Adrenal gland (tissue), 12 donors: ENCODE measurements around the gene INHBA. TPM values are rescaled to one million over a fixed set of nuclear protein-coding genes. Genes with fewer than 3 reads are reported as not detected.

ENCODE experiments used
- DNase-seq, 7 donors: peaks; one replicate each; pipeline ENCODE4 v3.0.0-alpha.2; 2019 to 2020
- H3K27ac ChIP-seq, 5 donors: fragments of 200-600 bp; sonication (generic) in 4 of 5; 1 replicate in 3 of 5; 2 replicates in 2 of 5; pipeline versions ENCODE4 v1.5.1 to v1.8.0; 2016 to 2020; ENCODE audit warnings: mild to moderate bottlenecking in 1 of 5
- H3K27me3 ChIP-seq: fragments of 200-600 bp; 2 replicates; pipeline ENCODE4 v1.8.0; 2021
- H3K36me3 ChIP-seq, 2 donors: fragments of 200-600 bp; replicated peaks in 1 of 2; 1 replicate in 1 of 2; 2 replicates in 1 of 2; pipeline versions ENCODE4 v1.5.1 to v1.8.0; 2018 to 2022
- H3K4me1 ChIP-seq, 2 donors: fragments of 200-600 bp; replicated peaks in 1 of 2; 1 replicate in 1 of 2; 2 replicates in 1 of 2; pipeline versions ENCODE4 v1.5.1 to v1.8.0; 2018 to 2021
- H3K4me3 ChIP-seq, 4 donors: fragments of 200-600 bp; sonication (generic) in 3 of 4; one replicate each; pipeline ENCODE4 v1.5.1; 2016 to 2018
- H3K9me3 ChIP-seq, 3 donors: fragments of 200-600 bp; sonication (generic) in 1 of 3; replicated peaks in 1 of 3; 1 replicate in 2 of 3; 2 replicates in 1 of 3; pipeline versions ENCODE4 v1.5.1 to v1.8.0; 2016 to 2021
- CTCF ChIP-seq, 6 experiments: fragments of 450-650 bp in 4 of 6; fragments of 200-600 bp in 2 of 6; sonication (generic) in 1 of 6; IDR thresholded peaks; 1 replicate in 5 of 6; 2 replicates in 1 of 6; pipeline versions ENCODE4 v1.5.1 to v1.8.0; 2016 to 2021; ENCODE audit warnings: antibody characterized with exemption in 6 of 6, mild to moderate bottlenecking in 2 of 6, moderate library complexity in 1 of 6
- POLR2A ChIP-seq, 2 donors: fragments of 450-650 bp; IDR thresholded peaks; one replicate each; pipeline ENCODE4 v1.6.1; 2017; ENCODE audit warnings: antibody characterized with exemption in 2 of 2, mild to moderate bottlenecking in 2 of 2, moderate library complexity in 1 of 2
- WGBS, 4 donors: extraction: QIAGEN DNeasy Blood & Tissue Kit in 2 of 4; methylation state at CpG; one replicate each; pipeline versions ENCODE4 v1.1.5 to v1.1.7; 2013 to 2017; 5-methylcytosine and 5-hydroxymethylcytosine counted together
- intact Hi-C, 2 donors: fragments of 100-400 bp; cut with DNase I; formaldehyde crosslinking; loops; one replicate each; pipeline versions ENCODE4 v1.14.1 to v1.15.0; 2022 to 2023
- polyA plus RNA-seq, 3 donors: library from polyadenylated mRNA; stranded (reverse); fragments of 200-250 nt in 2 of 3; fragments of 350-450 nt in 1 of 3; fragmentation: Illumina TruSeq in 1 of 3; extraction: RNeasy Lipid Tissue Mini Kit (QIAGEN cat#74804) in 1 of 3; gene quantifications; one replicate each; pipeline ENCODE4 v1.2.3, GENCODE V29; 2013 to 2014
- total RNA-seq, 9 donors: library from RNA; depleted of rRNA in 4 of 9; stranded (reverse); fragments of >200 nt in 4 of 9; fragments of 120-200 nt in 1 of 9; fragmentation: NEBNext Ultra II Directional in 1 of 9; extraction: Animal tissue kit (Norgen Biotek cat#: 25700) in 1 of 9; gene quantifications; one replicate each; pipeline versions ENCODE4 v1.1.0 to v1.2.4, GENCODE V29; 2013 to 2023
- donor health status: healthy with polysubstance abuse.
- donor health status: Bipolar disorder and iron deficiency.
- donor health status: DM: yes; HTN: yes; CAD: no.
- donor health status: DM: no; HTN: no; CAD: no.
- donor health status: DM: no; HTN: no; CAD: no.
- donor health status: DM: yes; HTN: yes; CAD: no.

The INHBA gene
- total and polyA plus RNA-seq, 12 donors, result 0.35 to 4.1 (median 0.89) TPM

GRCh38 chr7:41698726-41699125 lies 4.2 kb downstream of the INHBA start:
- no peaks in the 10 kb centered on the region for H3K36me3 ChIP-seq
- 45 to 54% (median 53%) methylated on average over 4 of the region's 4 CpGs for WGBS, 4 donors
- H3K9me3 ChIP-seq, result no peaks in the 10 kb centered on the region
- intact Hi-C loops, result no loop called here
- H3K27ac ChIP-seq, result peak overlapping the region in 1 of 5 donors; percentile 67
- DNase-seq, result no peak
- H3K4me3 ChIP-seq, result peak overlapping the region in 1 of 4 donors; percentile 55
- H3K27me3 ChIP-seq, result no peaks in the 10 kb centered on the region
- no peak for TF ChIP-seq CTCF (IDR thresholded peaks at IDR 0.05)
- TF ChIP-seq POLR2A (IDR thresholded peaks at IDR 0.05), result no peak
- H3K4me1 ChIP-seq, result peaks cover 3 to 11% of the 10 kb centered on the region in 2 donors

- 83 to 88% (median 87%) methylated on average over 3 of the region's 3 CpGs for WGBS, 4 donors
- H3K36me3 ChIP-seq, result no peaks in the 10 kb centered on the region
- TF ChIP-seq CTCF (IDR thresholded peaks at IDR 0.05) (no peak), POLR2A (IDR thresholded peaks at IDR 0.05) (no peak)
- H3K27ac ChIP-seq, result no peak overlapping the region
- DNase-seq, result no peak
- peaks cover 3 to 11% of the 10 kb centered on the region in 2 donors for H3K4me1 ChIP-seq
- no peaks in the 10 kb centered on the region for H3K27me3 ChIP-seq
- intact Hi-C loops, result no loop called here
- H3K4me3 ChIP-seq, result no peak overlapping the region
- no peaks in the 10 kb centered on the region for H3K9me3 ChIP-seq
These were observed 4.8 kb downstream of the INHBA start for GRCh38 chr7:41698114-41698513.

GRCh38 chr7:41696323-41696916 lies 6.5 kb downstream of the INHBA start:
- intact Hi-C loops, result no loop called here

More at GRCh38 chr7:41696323-41696916, 6.5 kb downstream of the INHBA start:
- Histone ChIP-seq H3K27ac (peak overlapping the region in 3 of 5 donors; percentile 51 to 76 (median 75)), H3K9me3 (no peaks in the 10 kb centered on the region), H3K4me3 (peak overlapping the region in 2 of 4 donors; percentile 24 to 55), H3K27me3 (no peaks in the 10 kb centered on the region), H3K36me3 (no peaks in the 10 kb centered on the region), H3K4me1 (peaks cover 3 to 11% of the 10 kb centered on the region in 2 donors)
- TF ChIP-seq POLR2A (IDR thresholded peaks at IDR 0.05) (peak in 1 of 2 donors; percentile 32), CTCF (IDR thresholded peaks at IDR 0.05) (peak; percentile 74 to 80 (median 75))
- WGBS, 4 donors, result 12 to 23% (median 18%) methylated on average over 15 of the region's 15 CpGs
- DNase-seq, result peak; percentile 69 to 87 (median 81)
